Testis (tissue), 2 donors: ENCODE measurements around the gene GTF2A1.

Experiments used
- POLR2A ChIP-seq: fragments of 450-650 bp; IDR thresholded peaks from one replicate; pipeline ENCODE4 v1.6.1; 2017; ENCODE audit warnings: antibody characterized with exemption, mild to moderate bottlenecking, moderate library complexity
- TF ChIP-seq, protein P1 (sequence below), 3 experiments: fragments of 450-650 bp in 2 of 3; fragments of 200-600 bp in 1 of 3; sonication (generic) in 1 of 3; IDR thresholded peaks; one replicate each; pipeline ENCODE4 v1.5.1; 2016 to 2019; ENCODE audit warnings: antibody characterized with exemption in 3 of 3, mild to moderate bottlenecking in 2 of 3, moderate library complexity in 1 of 3

DNA sequence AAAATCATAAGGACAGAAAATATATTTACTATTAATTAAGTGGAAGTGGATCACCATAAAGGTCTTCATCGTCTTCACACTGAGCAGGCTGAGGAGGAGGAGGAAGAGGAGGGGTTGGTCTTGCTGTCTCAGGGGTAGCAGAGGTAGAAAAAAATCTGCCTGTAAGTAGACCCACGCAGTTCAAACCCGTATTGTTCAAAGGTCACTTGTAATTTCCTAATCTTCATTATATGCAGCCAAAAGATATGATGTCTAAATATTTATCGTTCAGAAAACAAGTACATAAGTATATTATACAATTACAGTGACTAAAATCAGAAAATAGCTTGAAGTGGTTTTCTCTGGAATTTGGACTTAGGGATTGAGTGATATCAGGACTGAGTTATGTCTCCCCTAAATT lies 72.1 kb downstream of the GTF2A1 start:
- TF ChIP-seq, protein P1, sequence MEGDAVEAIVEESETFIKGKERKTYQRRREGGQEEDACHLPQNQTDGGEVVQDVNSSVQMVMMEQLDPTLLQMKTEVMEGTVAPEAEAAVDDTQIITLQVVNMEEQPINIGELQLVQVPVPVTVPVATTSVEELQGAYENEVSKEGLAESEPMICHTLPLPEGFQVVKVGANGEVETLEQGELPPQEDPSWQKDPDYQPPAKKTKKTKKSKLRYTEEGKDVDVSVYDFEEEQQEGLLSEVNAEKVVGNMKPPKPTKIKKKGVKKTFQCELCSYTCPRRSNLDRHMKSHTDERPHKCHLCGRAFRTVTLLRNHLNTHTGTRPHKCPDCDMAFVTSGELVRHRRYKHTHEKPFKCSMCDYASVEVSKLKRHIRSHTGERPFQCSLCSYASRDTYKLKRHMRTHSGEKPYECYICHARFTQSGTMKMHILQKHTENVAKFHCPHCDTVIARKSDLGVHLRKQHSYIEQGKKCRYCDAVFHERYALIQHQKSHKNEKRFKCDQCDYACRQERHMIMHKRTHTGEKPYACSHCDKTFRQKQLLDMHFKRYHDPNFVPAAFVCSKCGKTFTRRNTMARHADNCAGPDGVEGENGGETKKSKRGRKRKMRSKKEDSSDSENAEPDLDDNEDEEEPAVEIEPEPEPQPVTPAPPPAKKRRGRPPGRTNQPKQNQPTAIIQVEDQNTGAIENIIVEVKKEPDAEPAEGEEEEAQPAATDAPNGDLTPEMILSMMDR (IDR thresholded peaks at IDR 0.05) = no peak
- no peak for TF ChIP-seq POLR2A
